Fibroblast of villous mesenchyme (primary cell): ENCODE measurements around the gene SAMD5. TPM values are rescaled to one million over a fixed set of nuclear protein-coding genes. Genes with fewer than 3 reads are reported as not detected.
A peak's percentile ranks its signal among the peaks of the same experiment; 100 is the strongest.

ENCODE experiments used
- DNase-seq: peaks from one replicate; pipeline ENCODE4 v3.0.0-alpha.2; 2010; ENCODE audit warnings: low read depth
- H3K4me3 ChIP-seq: 2 replicates; pipeline ENCODE4 v1.5.1; 2011; ENCODE audit warnings: low read depth, mild to moderate bottlenecking, low read length
- CTCF ChIP-seq: IDR thresholded peaks from 2 replicates; pipeline ENCODE4 v1.5.1; 2012; ENCODE audit warnings: low read depth, mild to moderate bottlenecking, low read length; ENCODE audit not compliant: insufficient read depth
- total RNA-seq: library from RNA; depleted of rRNA; stranded (reverse); fragments of >200 nt; gene quantifications from 2 replicates; pipeline ENCODE4 v1.2.3, GENCODE V29; 2012

The SAMD5 gene
- under 0.01 TPM in 2 replicates for total RNA-seq

- peak within 1 kb of the TSS; percentile 67 for H3K4me3 ChIP-seq
- TF ChIP-seq CTCF = no peak
- DNase-seq = peak; percentile 57
Measured at GRCh38 chr6:147508042-147508865, at the start of gene SAMD5. TSS of gene SAMD5 (plus strand) at chr6:147508690. CDS start at chr6:147508929, 239 bp downstream.

DNA sequence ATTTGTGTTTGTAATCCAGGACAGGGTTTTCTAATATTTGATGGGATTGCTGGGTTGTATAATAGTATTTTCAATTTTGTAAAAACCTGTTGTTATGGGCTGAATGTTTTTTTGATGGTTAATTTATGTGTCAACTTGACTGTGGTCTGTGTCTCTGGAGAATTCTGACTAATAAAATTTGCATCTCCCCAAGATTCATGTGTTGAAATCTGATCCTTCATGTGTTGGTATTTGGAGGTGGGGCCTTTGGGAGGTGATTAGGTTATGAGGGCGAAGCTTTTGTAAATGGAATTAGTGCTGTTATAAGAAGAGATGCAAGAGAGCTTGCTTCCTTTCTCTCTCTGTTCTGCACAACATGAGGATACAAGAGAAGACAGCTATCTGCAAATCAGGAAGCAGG, 48.7 kb upstream of the SAMD5 start:
- no peak for DNase-seq
- H3K4me3 ChIP-seq = no peak overlapping the region
- no peak for TF ChIP-seq CTCF

DNA sequence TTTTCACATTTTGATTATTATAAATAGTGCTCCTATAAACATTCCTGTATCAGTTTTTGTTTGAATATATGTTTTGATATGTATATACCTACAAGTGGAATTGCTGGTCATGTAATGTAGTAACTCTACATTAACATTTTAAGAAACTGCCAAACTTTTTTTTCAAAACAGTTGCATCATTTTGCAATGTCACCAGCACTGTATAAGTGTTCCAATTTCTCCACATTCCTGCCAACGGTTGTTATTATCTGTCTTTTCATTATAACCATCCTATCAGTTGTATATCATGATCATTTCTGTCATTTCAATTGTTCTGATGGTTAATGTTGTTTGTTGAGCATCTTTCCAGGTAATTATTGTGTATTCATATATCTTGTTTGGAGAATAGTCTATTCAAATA, 44.8 kb upstream of the SAMD5 start:
- TF ChIP-seq CTCF = no peak
- no peak overlapping the region for H3K4me3 ChIP-seq
- no peak for DNase-seq

DNA sequence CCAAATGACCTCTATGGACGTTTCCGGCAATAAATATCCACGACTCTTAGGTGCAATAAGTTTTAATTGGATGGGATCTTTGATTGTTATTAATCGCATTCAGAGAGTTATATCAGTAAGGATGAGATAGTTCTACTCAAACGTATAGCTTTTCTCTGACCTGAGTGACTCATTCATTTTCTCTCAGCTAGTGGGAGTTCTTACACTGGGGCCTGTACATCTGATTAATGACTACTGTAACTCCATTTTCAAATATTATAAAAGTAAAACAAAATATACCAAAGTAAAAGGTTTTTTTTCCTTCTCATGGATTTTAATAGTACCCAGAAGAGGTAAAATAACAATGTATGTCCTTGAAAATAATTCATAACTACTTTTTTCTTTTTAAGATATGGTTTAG, 41.1 kb upstream of the SAMD5 start:
- no peak overlapping the region for H3K4me3 ChIP-seq
- no peak for DNase-seq
- no peak for TF ChIP-seq CTCF

GRCh38 chr6:147467886-147468285, 40.6 kb upstream of the SAMD5 start:
- no peak overlapping the region for H3K4me3 ChIP-seq
- DNase-seq = no peak
- no peak for TF ChIP-seq CTCF

- DNase-seq = no peak
- TF ChIP-seq CTCF = no peak
Measured at GRCh38 chr6:147468634-147469033, 39.9 kb upstream of the SAMD5 start.

DNA sequence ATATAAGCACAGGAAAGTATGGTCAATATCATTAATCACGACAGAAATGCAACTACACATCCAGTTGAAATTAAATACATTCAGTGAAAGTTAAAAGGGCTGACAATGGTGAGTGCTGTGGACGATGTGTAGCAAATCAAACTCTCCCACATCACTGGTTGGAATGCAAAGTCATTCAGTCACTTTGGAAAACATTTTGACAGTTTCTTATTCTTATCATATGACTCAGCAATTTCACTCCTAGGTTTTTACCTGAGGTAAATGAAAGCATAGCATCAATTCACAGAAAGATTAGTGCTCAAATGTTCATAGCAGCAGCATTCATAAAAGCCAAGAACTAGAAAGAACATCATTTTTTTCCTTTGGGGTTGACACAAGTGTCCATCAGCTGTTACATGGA, 28.6 kb upstream of the SAMD5 start:
- no peak overlapping the region for H3K4me3 ChIP-seq
- TF ChIP-seq CTCF = no peak
- DNase-seq = no peak

More at GRCh38 chr6:147468634-147469033, 39.9 kb upstream of the SAMD5 start:
- no peak overlapping the region for H3K4me3 ChIP-seq
